Endodermal cell (in vitro differentiated cells): Measurements from ENCODE around the gene DYNC2H1. TPM values are rescaled to one million over a fixed set of nuclear protein-coding genes. Genes with fewer than 3 reads are reported as not detected.
A peak's percentile ranks its signal among the peaks of the same experiment; 100 is the strongest.

ENCODE experiments used
- DNase-seq: peaks from one replicate; pipeline ENCODE4 v3.0.0-alpha.2; 2017
- H3K27ac ChIP-seq: 2 replicates; pipeline ENCODE4 v1.5.1; 2013; ENCODE audit warnings: mild to moderate bottlenecking, low read depth, low read length, moderate library complexity
- H3K27me3 ChIP-seq: 2 replicates; pipeline ENCODE4 v1.6.1; 2013; ENCODE audit warnings: mild to moderate bottlenecking, low read length, moderate library complexity; ENCODE audit not compliant: insufficient read depth, control insufficient read depth, poor library complexity, severe bottlenecking
- H3K36me3 ChIP-seq: 2 replicates; pipeline ENCODE4 v1.7.0; 2013; ENCODE audit warnings: mild to moderate bottlenecking, low read length, moderate library complexity; ENCODE audit not compliant: control insufficient read depth, insufficient read depth
- H3K4me1 ChIP-seq: one replicate; pipeline ENCODE4 v1.7.0; 2013; ENCODE audit warnings: low read length; ENCODE audit not compliant: control insufficient read depth, insufficient read depth
- H3K4me3 ChIP-seq: 2 replicates; pipeline ENCODE4 v1.5.1; 2013; ENCODE audit warnings: mild to moderate bottlenecking, low read length, moderate library complexity
- H3K9ac ChIP-seq: 2 replicates; pipeline ENCODE4 v1.6.1; 2013; ENCODE audit warnings: mild to moderate bottlenecking, low read length, moderate library complexity; ENCODE audit not compliant: poor library complexity, severe bottlenecking; ENCODE audit errors: extremely low read depth
- H3K9me3 ChIP-seq: 2 replicates; pipeline ENCODE4 v1.6.1; 2013; ENCODE audit warnings: mild to moderate bottlenecking, low read length, moderate library complexity; ENCODE audit not compliant: control insufficient read depth
- H3K27ac Mint-ChIP-seq: 2 replicates; pipeline ENCODE4 v1.8.0; 2020; ENCODE audit warnings: mixed read lengths
- H3K27me3 Mint-ChIP-seq: 2 replicates; pipeline ENCODE4 v1.8.0; 2021; ENCODE audit warnings: mild to moderate bottlenecking, mixed read lengths; ENCODE audit not compliant: insufficient read depth
- H3K36me3 Mint-ChIP-seq: 2 replicates; pipeline ENCODE4 v1.8.0; 2020; ENCODE audit warnings: low read depth, mixed read lengths
- H3K4me1 Mint-ChIP-seq: 2 replicates; pipeline ENCODE4 v1.8.0; 2020; ENCODE audit warnings: mixed read lengths
- H3K4me3 Mint-ChIP-seq: 2 replicates; pipeline ENCODE4 v1.8.0; 2020; ENCODE audit warnings: mild to moderate bottlenecking, moderate library complexity, mixed read lengths
- H3K9me3 Mint-ChIP-seq: 2 replicates; pipeline ENCODE4 v1.8.0; 2020; ENCODE audit warnings: mild to moderate bottlenecking, mixed read lengths
- WGBS, 2 experiments: methylation state at CpG; one replicate each; pipeline versions ENCODE4 v1.1.5 to v1.1.7; 2013; ENCODE audit warnings: missing lambda C conversion rate in 2 of 2, mixed read lengths in 1 of 2; ENCODE audit not compliant: insufficient coverage in 1 of 2, insufficient read length in 1 of 2; 5-methylcytosine and 5-hydroxymethylcytosine counted together
- total RNA-seq, 2 donors: library from RNA; stranded (reverse); fragmentation: NEBNext Ultra II Directional in 1 of 2; extraction: Animal tissue kit (Norgen Biotek cat#: 25700) in 1 of 2; gene quantifications; 2 replicates in 1 of 2; 3 replicates in 1 of 2; pipeline ENCODE4 v1.2.1, GENCODE V29; 2021
- TF ChIP-seq, protein P1 (sequence below): fragments of 200-600 bp; sonication (generic); conservative IDR thresholded peaks from 2 replicates; pipeline ENCODE4 v1.5.0; 2021; ENCODE audit warnings: antibody characterized with exemption, mild to moderate bottlenecking

Gene DYNC2H1
- total RNA-seq, 2 donors from 2014 or later = 21.1 to 31.9 TPM

DNA sequence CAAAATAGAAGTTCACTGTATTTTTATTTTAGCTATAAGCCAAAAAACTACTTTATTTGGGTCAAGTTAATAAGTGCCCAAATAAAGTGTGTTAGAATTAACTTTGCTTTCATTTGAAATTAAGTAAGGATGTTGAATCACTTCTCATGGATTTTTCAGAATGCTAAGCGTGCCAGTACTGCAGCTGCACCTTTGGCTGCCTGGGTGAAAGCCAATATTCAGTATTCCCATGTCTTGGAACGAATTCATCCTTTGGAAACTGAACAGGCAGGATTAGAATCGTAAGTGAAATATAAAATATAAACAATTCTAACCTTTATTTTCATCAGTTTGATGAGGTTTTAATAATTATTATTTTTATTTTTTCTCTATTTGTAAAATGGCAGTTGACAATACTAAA, 113.6 kb downstream of the DYNC2H1 start:
- Histone ChIP-seq H3K4me1 (no peaks in the 10 kb centered on the region), H3K27me3 (no peaks in the 10 kb centered on the region), H3K27ac (no peak overlapping the region), H3K4me3 (no peak overlapping the region), H3K36me3 (peaks cover 7% of the 10 kb centered on the region), H3K9me3 (no peaks in the 10 kb centered on the region), H3K9ac (no peak overlapping the region)
- Mint-ChIP-seq H3K4me1 (no peaks in the 10 kb centered on the region), H3K9me3 (no peaks in the 10 kb centered on the region), H3K27ac (no peak overlapping the region), H3K36me3 (peaks cover 21% of the 10 kb centered on the region), H3K4me3 (no peak overlapping the region), H3K27me3 (no peaks in the 10 kb centered on the region)
- DNase-seq = no peak
- 93 to 100% methylated on average over 1 to 2 of the region's 3 CpGs for WGBS, 2 experiments
- TF ChIP-seq, protein P1, sequence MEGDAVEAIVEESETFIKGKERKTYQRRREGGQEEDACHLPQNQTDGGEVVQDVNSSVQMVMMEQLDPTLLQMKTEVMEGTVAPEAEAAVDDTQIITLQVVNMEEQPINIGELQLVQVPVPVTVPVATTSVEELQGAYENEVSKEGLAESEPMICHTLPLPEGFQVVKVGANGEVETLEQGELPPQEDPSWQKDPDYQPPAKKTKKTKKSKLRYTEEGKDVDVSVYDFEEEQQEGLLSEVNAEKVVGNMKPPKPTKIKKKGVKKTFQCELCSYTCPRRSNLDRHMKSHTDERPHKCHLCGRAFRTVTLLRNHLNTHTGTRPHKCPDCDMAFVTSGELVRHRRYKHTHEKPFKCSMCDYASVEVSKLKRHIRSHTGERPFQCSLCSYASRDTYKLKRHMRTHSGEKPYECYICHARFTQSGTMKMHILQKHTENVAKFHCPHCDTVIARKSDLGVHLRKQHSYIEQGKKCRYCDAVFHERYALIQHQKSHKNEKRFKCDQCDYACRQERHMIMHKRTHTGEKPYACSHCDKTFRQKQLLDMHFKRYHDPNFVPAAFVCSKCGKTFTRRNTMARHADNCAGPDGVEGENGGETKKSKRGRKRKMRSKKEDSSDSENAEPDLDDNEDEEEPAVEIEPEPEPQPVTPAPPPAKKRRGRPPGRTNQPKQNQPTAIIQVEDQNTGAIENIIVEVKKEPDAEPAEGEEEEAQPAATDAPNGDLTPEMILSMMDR = no peak

DNA sequence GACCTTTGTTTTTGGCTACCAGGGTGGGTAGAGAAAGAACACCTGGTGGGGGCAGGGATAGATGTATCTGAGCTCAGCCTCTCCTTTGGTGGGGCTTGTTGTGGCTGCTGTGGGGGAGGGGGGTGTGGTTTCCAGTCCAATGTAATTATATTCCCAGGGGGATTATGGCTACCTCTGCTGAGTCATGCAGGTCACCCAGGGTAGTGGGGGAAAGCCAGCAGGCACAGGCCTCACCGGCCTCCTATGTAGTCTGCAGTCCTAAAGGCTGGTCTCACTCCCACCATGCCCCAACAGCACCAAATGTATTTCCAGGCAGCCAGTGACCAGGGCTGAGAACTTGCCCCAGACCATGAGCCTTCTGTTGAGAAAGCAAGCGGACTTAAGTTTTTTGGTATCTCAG, 119.6 kb downstream of the DYNC2H1 start:
- Mint-ChIP-seq H3K27me3 (no peaks in the 10 kb centered on the region), H3K9me3 (no peaks in the 10 kb centered on the region), H3K4me1 (peaks cover 11% of the 10 kb centered on the region), H3K4me3 (no peak overlapping the region), H3K36me3 (peaks cover 17% of the 10 kb centered on the region), H3K27ac (peak overlapping the region; percentile 83)
- WGBS, 2 experiments = 90% methylated on average over 2 of the region's 2 CpGs; no CpG with 5 or more reads in 1 of the 2 experiments
- Histone ChIP-seq H3K4me3 (no peak overlapping the region), H3K27ac (no peak overlapping the region), H3K36me3 (peaks cover 3% of the 10 kb centered on the region), H3K27me3 (no peaks in the 10 kb centered on the region), H3K9me3 (no peaks in the 10 kb centered on the region), H3K9ac (no peak overlapping the region), H3K4me1 (peaks cover 5% of the 10 kb centered on the region)
- TF ChIP-seq, protein P1 = no peak
- peak; percentile 57 for DNase-seq

DNA sequence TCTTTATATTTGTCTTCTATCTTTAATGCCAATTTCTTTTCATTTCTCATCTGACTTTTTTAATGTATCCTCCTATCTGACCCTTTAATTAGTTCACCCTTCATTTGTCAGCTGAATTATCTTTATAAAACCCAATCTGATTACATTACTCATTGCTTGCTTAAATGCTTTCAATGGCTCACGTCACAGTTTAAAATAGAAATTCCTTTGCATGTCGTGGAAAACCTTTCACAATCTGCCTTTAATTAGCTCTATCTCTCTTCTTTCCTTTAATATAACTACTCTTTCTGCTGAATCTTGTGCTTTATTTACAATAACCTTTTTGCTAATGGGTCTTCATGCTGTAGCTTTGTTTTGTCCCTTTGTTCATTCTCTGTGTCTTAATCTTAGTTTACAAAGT, 125.7 kb downstream of the DYNC2H1 start:
- H3K9me3 ChIP-seq = no peaks in the 10 kb centered on the region
- peaks cover 2% of the 10 kb centered on the region for H3K4me1 ChIP-seq
- no peak for DNase-seq
- H3K36me3 ChIP-seq = no peaks in the 10 kb centered on the region
- peak overlapping the region; percentile 50 for H3K27ac Mint-ChIP-seq
- WGBS, 2 experiments = 38 to 57% methylated on average over 2 of the region's 2 CpGs
- no peak overlapping the region for H3K4me3 Mint-ChIP-seq
- H3K4me1 Mint-ChIP-seq = peaks cover 18% of the 10 kb centered on the region
- H3K9ac ChIP-seq = no peak overlapping the region
- no peaks in the 10 kb centered on the region for H3K9me3 Mint-ChIP-seq
- no peak overlapping the region for H3K27ac ChIP-seq
- H3K27me3 Mint-ChIP-seq = no peaks in the 10 kb centered on the region
- peak overlapping the region; percentile 37 for H3K4me3 ChIP-seq
- H3K27me3 ChIP-seq = no peaks in the 10 kb centered on the region
- H3K36me3 Mint-ChIP-seq = no peaks in the 10 kb centered on the region
- TF ChIP-seq, protein P1 = no peak
